Chondrocyte (in vitro differentiated cells): ENCODE data around the gene TRPV2. TPM values are rescaled to one million over a fixed set of nuclear protein-coding genes. Genes with fewer than 3 reads are reported as not detected.

Experiments used
- DNase-seq: peaks from one replicate; pipeline ENCODE4 v3.0.0; 2021; ENCODE audit warnings: mixed read lengths, low spot score
- H3K27ac Mint-ChIP-seq: one replicate; pipeline ENCODE4 v1.8.0; 2021; ENCODE audit warnings: mild to moderate bottlenecking, moderate library complexity, mixed read lengths; ENCODE audit not compliant: unreplicated experiment
- H3K27me3 Mint-ChIP-seq: 2 replicates; pipeline ENCODE4 v1.8.0; 2021; ENCODE audit warnings: low read depth, mixed read lengths
- H3K36me3 Mint-ChIP-seq: 2 replicates; pipeline ENCODE4 v1.8.0; 2021; ENCODE audit warnings: low read depth, mixed read lengths
- H3K4me1 Mint-ChIP-seq: 2 replicates; pipeline ENCODE4 v1.8.0; 2021; ENCODE audit warnings: low read depth, mild to moderate bottlenecking, mixed read lengths
- H3K4me3 Mint-ChIP-seq: one replicate; pipeline ENCODE4 v1.8.0; 2021; ENCODE audit warnings: mild to moderate bottlenecking, moderate library complexity, mixed read lengths; ENCODE audit not compliant: unreplicated experiment
- H3K9me3 Mint-ChIP-seq: 2 replicates; pipeline ENCODE4 v1.8.0; 2021; ENCODE audit warnings: low read depth, mixed read lengths
- total RNA-seq: library from RNA; stranded (reverse); gene quantifications from 3 replicates; pipeline ENCODE4 v1.2.1, GENCODE V29; 2021
- TF ChIP-seq, protein P1 (sequence below): fragments of 200-600 bp; sonication (generic); IDR thresholded peaks from 2 replicates; pipeline ENCODE4 v1.5.0; 2021; ENCODE audit warnings: antibody characterized with exemption, mild to moderate bottlenecking, moderate library complexity

The TRPV2 gene
- total RNA-seq, 1 donor from 2014 or later = 43.5 TPM

DNA sequence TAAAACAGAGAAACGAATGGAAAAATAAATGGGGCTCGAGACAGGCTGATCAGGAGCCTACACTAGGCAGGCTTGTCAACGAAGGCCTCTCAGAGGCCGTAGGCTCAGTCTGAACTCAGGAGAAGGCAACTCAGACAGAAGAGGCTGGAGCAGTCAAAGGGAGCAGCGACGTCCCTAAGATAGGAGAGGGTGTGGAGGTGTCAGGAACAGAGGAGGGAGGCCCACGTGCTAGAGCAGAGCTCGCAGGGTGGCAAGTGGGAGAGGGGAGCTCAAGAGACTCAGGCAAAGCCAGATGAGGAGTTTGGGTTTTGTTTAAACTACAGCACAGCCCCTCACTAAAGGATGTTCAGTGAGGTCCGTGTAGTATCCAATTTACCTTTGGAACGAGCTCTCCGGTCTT lies 43.9 kb downstream of the TRPV2 start:
- TF ChIP-seq, protein P1, sequence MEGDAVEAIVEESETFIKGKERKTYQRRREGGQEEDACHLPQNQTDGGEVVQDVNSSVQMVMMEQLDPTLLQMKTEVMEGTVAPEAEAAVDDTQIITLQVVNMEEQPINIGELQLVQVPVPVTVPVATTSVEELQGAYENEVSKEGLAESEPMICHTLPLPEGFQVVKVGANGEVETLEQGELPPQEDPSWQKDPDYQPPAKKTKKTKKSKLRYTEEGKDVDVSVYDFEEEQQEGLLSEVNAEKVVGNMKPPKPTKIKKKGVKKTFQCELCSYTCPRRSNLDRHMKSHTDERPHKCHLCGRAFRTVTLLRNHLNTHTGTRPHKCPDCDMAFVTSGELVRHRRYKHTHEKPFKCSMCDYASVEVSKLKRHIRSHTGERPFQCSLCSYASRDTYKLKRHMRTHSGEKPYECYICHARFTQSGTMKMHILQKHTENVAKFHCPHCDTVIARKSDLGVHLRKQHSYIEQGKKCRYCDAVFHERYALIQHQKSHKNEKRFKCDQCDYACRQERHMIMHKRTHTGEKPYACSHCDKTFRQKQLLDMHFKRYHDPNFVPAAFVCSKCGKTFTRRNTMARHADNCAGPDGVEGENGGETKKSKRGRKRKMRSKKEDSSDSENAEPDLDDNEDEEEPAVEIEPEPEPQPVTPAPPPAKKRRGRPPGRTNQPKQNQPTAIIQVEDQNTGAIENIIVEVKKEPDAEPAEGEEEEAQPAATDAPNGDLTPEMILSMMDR = no peak
- Mint-ChIP-seq H3K9me3 (no peaks in the 10 kb centered on the region), H3K36me3 (no peaks in the 10 kb centered on the region), H3K27me3 (no peaks in the 10 kb centered on the region), H3K4me1 (peaks cover 10% of the 10 kb centered on the region), H3K27ac (no peak overlapping the region), H3K4me3 (no peak overlapping the region)
- no peak for DNase-seq

DNA sequence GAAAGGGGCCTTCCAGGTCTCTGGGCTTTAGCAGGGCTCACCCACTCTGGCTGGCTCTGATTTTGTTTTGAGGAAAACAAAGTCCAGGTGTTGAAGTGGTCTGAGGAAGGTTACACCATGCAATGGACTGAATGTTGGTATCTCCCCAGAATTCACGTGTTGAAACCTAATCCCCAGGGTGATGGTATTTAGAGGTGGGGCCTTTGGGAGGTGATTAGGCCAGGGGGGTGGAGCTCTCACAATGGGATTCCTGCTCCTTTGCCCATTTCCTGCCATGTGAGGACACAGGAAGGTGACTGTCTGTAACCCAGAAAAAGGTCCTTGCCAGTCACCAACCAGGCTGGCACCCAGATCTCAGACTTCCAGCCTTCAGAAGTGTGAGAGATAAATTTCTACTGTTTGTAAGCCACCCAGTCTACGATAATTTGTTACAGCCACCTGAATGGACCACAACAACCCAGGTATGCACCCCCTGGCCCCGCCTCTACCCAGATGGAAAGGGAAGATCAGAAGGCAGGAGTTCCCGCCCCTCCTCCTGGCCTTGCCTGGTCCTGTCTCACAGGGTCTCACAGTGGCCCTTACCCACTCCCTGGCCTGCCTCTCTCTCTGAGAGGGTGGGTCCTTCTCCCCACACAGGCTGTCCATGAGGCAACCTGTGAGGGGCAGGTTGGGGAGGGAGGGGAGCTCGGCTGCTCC lies 44.6 kb downstream of the TRPV2 start:
- Mint-ChIP-seq H3K4me3 (no peak overlapping the region), H3K4me1 (peaks cover 12% of the 10 kb centered on the region), H3K9me3 (no peaks in the 10 kb centered on the region)

DNA sequence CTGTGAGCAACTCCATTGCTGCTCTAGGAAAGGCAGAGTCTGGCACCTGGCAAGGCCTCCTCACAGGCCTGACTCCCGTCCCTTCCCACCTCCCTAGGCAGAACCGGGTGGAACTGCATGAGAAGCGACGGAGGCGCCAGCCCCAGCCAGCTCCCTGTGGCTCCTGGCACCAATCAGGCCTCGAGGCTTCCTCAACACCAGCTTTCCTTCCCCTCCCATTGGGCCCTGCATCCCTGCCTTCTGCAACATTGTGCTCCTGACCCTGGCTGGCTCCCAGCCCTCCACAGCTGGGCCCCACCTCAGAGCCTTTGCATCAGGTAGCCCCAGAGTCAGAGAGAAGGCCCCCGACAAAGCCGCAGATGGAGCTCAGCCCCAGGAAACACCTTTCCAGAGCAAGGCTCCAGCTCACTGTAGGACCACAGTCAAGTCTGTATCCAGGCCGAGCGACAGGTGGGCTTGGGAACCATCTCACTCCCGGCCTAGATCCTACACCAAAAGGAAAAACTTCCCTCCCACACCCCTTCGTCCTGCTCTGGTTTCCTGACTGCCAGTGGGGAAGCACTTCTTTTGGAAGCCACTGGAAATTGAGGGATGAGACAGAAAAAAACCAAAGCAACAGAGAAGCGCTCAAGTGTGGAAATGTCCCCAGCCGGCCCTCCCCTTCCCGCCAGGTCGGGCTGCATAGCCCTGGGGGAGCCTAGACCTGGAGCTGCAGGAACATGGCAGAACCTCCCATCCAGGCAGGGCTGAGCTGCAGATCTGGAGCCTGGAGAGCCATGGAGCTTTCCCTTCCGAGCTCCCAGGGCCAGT lies 45.6 kb downstream of the TRPV2 start:
- TF ChIP-seq, protein P1 = no peak
- H3K27ac Mint-ChIP-seq = no peak overlapping the region
- H3K4me3 Mint-ChIP-seq = no peak overlapping the region

More for the DNA sequence above, 44.6 kb downstream of the TRPV2 start:
- no peak overlapping the region for H3K27ac Mint-ChIP-seq
- DNase-seq = no peak
- no peaks in the 10 kb centered on the region for H3K36me3 Mint-ChIP-seq
- no peaks in the 10 kb centered on the region for H3K27me3 Mint-ChIP-seq
- TF ChIP-seq, protein P1 = no peak

DNA sequence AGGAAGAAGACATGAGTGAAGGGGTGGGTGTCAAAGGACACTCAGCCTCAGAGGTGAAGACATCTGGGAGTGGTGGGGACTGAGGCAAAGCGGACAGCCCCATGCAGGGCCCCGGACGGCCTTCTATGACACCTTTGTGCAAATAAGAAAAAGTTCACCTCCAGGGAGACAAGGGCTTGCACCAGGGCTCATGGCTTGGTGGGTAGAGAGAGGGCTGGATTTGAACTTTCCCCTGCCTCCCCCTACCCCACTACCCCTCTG lies 46.2 kb downstream of the TRPV2 start:
- TF ChIP-seq, protein P1 = no peak
- Mint-ChIP-seq H3K4me3 (no peak overlapping the region), H3K27me3 (no peaks in the 10 kb centered on the region), H3K9me3 (no peaks in the 10 kb centered on the region), H3K27ac (no peak overlapping the region), H3K4me1 (peaks cover 12% of the 10 kb centered on the region), H3K36me3 (no peaks in the 10 kb centered on the region)
- DNase-seq = no peak

More for the DNA sequence above, 45.6 kb downstream of the TRPV2 start:
- Mint-ChIP-seq H3K9me3 (no peaks in the 10 kb centered on the region), H3K4me1 (peaks cover 12% of the 10 kb centered on the region), H3K27me3 (no peaks in the 10 kb centered on the region), H3K36me3 (no peaks in the 10 kb centered on the region)
- DNase-seq = no peak

DNA sequence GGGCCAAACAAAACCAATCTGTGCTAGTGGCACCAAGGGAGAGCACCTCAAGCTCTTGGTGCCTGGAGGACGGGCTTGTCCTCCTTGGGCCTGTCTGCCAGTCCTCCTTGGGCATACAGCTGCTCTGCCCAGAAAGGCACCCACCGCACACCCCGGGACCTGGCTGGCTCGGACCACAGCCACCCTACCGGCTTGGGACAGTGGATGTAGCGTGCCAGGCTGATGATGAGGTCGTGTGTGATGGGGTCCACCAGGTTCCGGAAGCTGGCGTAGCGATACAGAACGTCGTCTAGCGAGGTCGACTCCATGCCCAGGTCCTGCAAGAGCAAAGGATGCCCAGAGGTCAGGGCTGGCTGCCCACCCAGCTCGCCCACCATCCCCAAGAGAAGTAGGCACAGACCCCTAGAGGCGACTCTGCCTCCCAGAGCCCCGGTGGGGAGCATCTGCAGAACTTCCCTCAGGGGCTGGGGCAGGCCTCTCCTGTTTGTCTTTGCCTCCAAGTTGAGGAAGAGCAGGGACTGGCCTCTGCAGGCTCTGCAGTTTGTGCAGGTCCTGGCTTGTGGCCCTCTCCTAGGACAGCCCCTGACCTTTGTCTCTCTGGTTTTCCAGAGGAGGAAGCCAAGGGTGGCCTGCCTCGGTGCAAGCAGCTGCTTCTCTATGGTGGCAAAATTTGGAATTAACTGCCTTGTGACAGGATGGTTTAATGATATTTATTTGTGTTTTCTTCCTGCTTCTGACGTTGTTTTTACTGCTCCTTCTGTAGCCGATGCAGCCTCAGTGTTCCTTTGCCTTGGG lies 46.9 kb downstream of the TRPV2 start:
- DNase-seq = no peak
- Mint-ChIP-seq H3K4me3 (no peak overlapping the region), H3K27ac (no peak overlapping the region), H3K4me1 (peaks cover 12% of the 10 kb centered on the region), H3K9me3 (no peaks in the 10 kb centered on the region), H3K36me3 (no peaks in the 10 kb centered on the region), H3K27me3 (no peaks in the 10 kb centered on the region)
- TF ChIP-seq, protein P1 = no peak
